Heart left ventricle (tissue), 16 donors: ENCODE results near the gene OSBPL7. TPM values are rescaled to one million over a fixed set of nuclear protein-coding genes. Genes with fewer than 3 reads are reported as not detected.

Experiments
- ATAC-seq, 4 donors: fragments of 200-7000 bp; cut with Tn5 transposase; one replicate each; pipeline ENCODE4 v1.9.1; 2020 to 2022; ENCODE audit warnings: moderate library complexity in 4 of 4, mild to moderate bottlenecking in 3 of 4, moderate number of reproducible peaks in 1 of 4
- DNase-seq, 5 donors: peaks; one replicate each; pipeline ENCODE4 v3.0.0-alpha.2; 2020
- H3K27ac ChIP-seq, 12 donors: fragments of 200-600 bp; sonication (generic) in 4 of 12; one replicate each; pipeline versions ENCODE4 v1.5.0 to v1.8.0; 2016 to 2022; ENCODE audit warnings: mild to moderate bottlenecking in 2 of 12
- H3K27me3 ChIP-seq, 9 donors: fragments of 200-600 bp; sonication (generic) in 2 of 9; one replicate each; pipeline versions ENCODE4 v1.5.1 to v1.8.0; 2016 to 2022; ENCODE audit warnings: mild to moderate bottlenecking in 3 of 9
- H3K36me3 ChIP-seq, 9 donors: fragments of 200-600 bp; sonication (generic) in 2 of 9; one replicate each; pipeline versions ENCODE4 v1.5.0 to v1.8.0; 2018 to 2022; ENCODE audit warnings: mild to moderate bottlenecking in 2 of 9
- H3K4me1 ChIP-seq, 12 donors: fragments of 200-600 bp; sonication (generic) in 4 of 12; one replicate each; pipeline versions ENCODE4 v1.5.0 to v1.8.0; 2016 to 2022; ENCODE audit warnings: mild to moderate bottlenecking in 3 of 12
- H3K4me3 ChIP-seq, 12 donors: fragments of 200-600 bp; sonication (generic) in 4 of 12; one replicate each; pipeline versions ENCODE4 v1.5.0 to v1.8.0; 2017 to 2022; ENCODE audit warnings: mild to moderate bottlenecking in 9 of 12, moderate library complexity in 4 of 12
- H3K9me3 ChIP-seq, 12 donors: fragments of 200-600 bp; sonication (generic) in 4 of 12; one replicate each; pipeline versions ENCODE4 v1.5.0 to v1.8.0; 2016 to 2022; ENCODE audit warnings: mild to moderate bottlenecking in 1 of 12
- POLR2A ChIP-seq, 2 donors: fragments of 450-650 bp; IDR thresholded peaks; one replicate each; pipeline ENCODE4 v1.6.1; 2017; ENCODE audit warnings: antibody characterized with exemption in 2 of 2, mild to moderate bottlenecking in 2 of 2, moderate library complexity in 2 of 2
- WGBS, 4 donors: extraction: QIAGEN DNeasy Blood & Tissue Kit in 2 of 4; methylation state at CpG; one replicate each; pipeline versions ENCODE4 v1.1.5 to v1.1.7; 2013 to 2018; 5-methylcytosine and 5-hydroxymethylcytosine counted together
- intact Hi-C, 10 donors: fragments of 100-400 bp; cut with DNase I; formaldehyde crosslinking; loops; one replicate each; pipeline versions ENCODE4 v1.11.1 to v1.14.2; 2022
- polyA plus RNA-seq, 2 donors: library from polyadenylated mRNA; stranded (reverse); fragments of 200-250 nt; gene quantifications; one replicate each; pipeline ENCODE4 v1.2.3, GENCODE V29; 2013
- total RNA-seq, 9 donors: library from RNA; depleted of rRNA in 2 of 9; stranded (reverse); fragments of >200 nt in 2 of 9; fragmentation: NEBNext Ultra II Directional in 3 of 9; extraction: Animal tissue kit (Norgen Biotek cat#: 25700) in 3 of 9; gene quantifications; one replicate each; pipeline versions ENCODE4 v1.1.0 to v1.2.4, GENCODE V29; 2016 to 2023
- TF ChIP-seq, protein P1 (sequence below), 12 donors: fragments of 200-600 bp; sonication (generic) in 4 of 12; IDR thresholded peaks; one replicate each; pipeline versions ENCODE4 v1.5.0 to v1.8.0; 2018 to 2022; ENCODE audit warnings: antibody characterized with exemption in 12 of 12, mild to moderate bottlenecking in 5 of 12
- donor health status: ischemic (EF 13 %, LVEDD 7.1; RV severe dilation, severe dysfunction).
- donor health status: healthy with polysubstance abuse.
- donor health status: DM: no; HTN: yes; CAD: no.
- donor health status: DM: no; HTN: no; CAD: no.
- donor health status: ischemic (EF 25% LVEDD 6.9; RV normal size, moderate dysfunction).
- donor health status: ischemic (EF 25% LVEDD 5.7; RV mildly dilated, moderate dysfunction).
- donor health status: healthy.
- donor health status: DM: yes; HTN: yes; CAD: no.
- donor health status: ischemic (EF 35%, LVEDD 5.7; RV mildly dilated, moderate dysfunction).
- donor health status: nonischemic (EF 11% LVEDD 7.7; RV severe dilation, severe dysfunction).
- donor health status: DM: yes; HTN: yes; CAD: no.
- donor health status: PGD.
- donor health status: ischemic (EF 29% LVEDD 5.4; RV normal size, mild dysfunction).
- donor health status: nonischemic (EF 23%, LVEDD 6.1; RV moderate dilation, normal function).

The OSBPL7 gene
- total and polyA plus RNA-seq, 11 donors = 1.5 to 7.4 (median 5.2) TPM

- intact Hi-C loops = no loop called here
- TF ChIP-seq, protein P1, sequence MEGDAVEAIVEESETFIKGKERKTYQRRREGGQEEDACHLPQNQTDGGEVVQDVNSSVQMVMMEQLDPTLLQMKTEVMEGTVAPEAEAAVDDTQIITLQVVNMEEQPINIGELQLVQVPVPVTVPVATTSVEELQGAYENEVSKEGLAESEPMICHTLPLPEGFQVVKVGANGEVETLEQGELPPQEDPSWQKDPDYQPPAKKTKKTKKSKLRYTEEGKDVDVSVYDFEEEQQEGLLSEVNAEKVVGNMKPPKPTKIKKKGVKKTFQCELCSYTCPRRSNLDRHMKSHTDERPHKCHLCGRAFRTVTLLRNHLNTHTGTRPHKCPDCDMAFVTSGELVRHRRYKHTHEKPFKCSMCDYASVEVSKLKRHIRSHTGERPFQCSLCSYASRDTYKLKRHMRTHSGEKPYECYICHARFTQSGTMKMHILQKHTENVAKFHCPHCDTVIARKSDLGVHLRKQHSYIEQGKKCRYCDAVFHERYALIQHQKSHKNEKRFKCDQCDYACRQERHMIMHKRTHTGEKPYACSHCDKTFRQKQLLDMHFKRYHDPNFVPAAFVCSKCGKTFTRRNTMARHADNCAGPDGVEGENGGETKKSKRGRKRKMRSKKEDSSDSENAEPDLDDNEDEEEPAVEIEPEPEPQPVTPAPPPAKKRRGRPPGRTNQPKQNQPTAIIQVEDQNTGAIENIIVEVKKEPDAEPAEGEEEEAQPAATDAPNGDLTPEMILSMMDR (IDR thresholded peaks at IDR 0.05) = no peak
- no peak for TF ChIP-seq POLR2A (IDR thresholded peaks at IDR 0.05)
- WGBS, 4 donors = 92 to 100% (median 95%) methylated on average over 6 to 21 of the region's 21 CpGs
- Histone ChIP-seq H3K27ac (no peak overlapping the region), H3K27me3 (no peaks in the 10 kb centered on the region), H3K4me1 (peaks cover 0 to 13% (median 9%) of the 10 kb centered on the region in 12 donors), H3K4me3 (no peak overlapping the region), H3K36me3 (peaks cover 0 to 84% (median 67%) of the 10 kb centered on the region in 9 donors), H3K9me3 (no peaks in the 10 kb centered on the region)
- ATAC-seq (no peak), DNase-seq (peak in 2 of 5 donors; percentile 18 to 39)
Measured at GRCh38 chr17:47816111-47816735, 5.4 kb downstream of the OSBPL7 start.

DNA sequence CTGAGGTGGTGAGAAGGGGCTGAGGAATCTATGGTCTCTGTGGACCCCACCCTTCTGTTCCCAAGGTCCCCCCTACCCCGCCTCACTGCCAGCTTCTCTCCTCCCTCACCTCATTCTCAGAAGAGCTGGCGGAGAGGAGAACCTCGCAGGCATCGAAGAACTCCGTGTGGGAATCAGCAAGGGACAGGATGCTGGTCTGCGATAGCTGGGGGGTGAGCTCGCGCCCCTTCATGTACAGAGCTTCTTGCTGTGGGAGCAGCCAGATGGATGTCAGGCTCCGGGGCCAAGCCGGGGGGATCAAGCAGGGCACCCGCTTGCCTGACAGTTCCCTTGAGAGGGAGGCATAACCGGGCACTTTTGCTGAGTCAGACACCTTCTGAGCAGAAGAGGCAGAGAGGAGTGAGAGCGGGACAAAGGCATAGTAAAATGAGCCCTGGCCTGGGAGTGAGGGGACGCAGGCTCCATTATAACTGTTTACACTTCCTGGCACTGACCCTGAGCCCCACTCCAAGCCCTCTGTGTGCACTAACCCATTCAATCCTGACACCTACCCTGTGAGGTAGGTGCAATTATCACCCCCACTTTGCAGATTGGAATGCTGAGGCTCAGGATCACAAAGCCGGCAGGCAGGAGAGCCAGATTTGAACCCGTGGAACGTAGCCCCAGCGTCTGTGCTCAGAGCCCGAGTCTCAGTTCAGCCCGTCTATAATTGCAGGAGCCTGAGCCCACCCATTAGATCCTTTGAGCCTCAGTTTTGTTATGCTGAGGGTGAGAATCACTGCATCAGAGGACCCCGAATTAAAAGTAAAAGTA lies 6.3 kb downstream of the OSBPL7 start:
- H3K27me3 ChIP-seq = no peaks in the 10 kb centered on the region
- TF ChIP-seq, protein P1 (IDR thresholded peaks at IDR 0.05) = no peak
- TF ChIP-seq POLR2A (IDR thresholded peaks at IDR 0.05) = no peak
- intact Hi-C loops = no loop called here
- H3K4me1 ChIP-seq = peaks cover 0 to 6% (median under 1%) of the 10 kb centered on the region in 12 donors
- no peak overlapping the region for H3K4me3 ChIP-seq
- ATAC-seq (no peak), DNase-seq (peak in 1 of 5 donors; percentile 6)
- H3K27ac ChIP-seq = no peak overlapping the region
- 91 to 97% (median 95%) methylated on average over 18 to 21 of the region's 21 CpGs for WGBS, 4 donors
- no peaks in the 10 kb centered on the region for H3K9me3 ChIP-seq
- H3K36me3 ChIP-seq = peaks cover 0 to 92% (median 67%) of the 10 kb centered on the region in 9 donors

DNA sequence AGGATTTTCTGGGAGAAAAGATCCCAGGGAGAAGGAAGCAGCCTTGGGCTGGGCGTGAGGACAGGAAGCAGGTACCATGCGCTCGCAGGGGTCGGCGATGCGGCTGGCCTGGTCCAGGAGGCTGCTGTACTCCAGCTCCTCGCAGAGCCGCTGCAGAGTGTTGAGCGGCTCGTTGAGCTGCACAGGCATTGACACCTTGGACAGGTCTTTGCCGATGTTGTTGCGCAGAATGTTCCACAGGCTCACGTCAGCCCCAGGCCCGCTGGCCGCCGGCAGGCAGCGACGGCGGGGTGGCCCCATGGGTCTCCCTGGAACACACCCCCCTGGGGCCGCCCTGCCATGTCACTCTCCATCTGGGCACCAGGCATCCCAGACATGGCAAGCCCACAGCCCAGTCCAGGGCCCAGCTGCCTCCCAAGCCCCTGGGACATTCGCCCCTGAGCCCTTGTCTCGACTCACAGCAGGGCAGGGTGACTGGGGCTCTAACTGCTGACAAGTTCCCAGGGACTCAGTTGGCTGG lies 8.0 kb downstream of the OSBPL7 start:
- intact Hi-C loops = no loop called here

More for the DNA sequence above, 8.0 kb downstream of the OSBPL7 start:
- Histone ChIP-seq H3K27ac (no peak overlapping the region), H3K27me3 (no peaks in the 10 kb centered on the region), H3K9me3 (no peaks in the 10 kb centered on the region), H3K4me3 (no peak overlapping the region), H3K4me1 (peaks cover 0 to 4% (median 0%) of the 10 kb centered on the region in 12 donors), H3K36me3 (peaks cover 0 to 99% (median 78%) of the 10 kb centered on the region in 9 donors)
- no peak for ATAC-seq
- no peak for TF ChIP-seq POLR2A (IDR thresholded peaks at IDR 0.05)
- TF ChIP-seq, protein P1 (IDR thresholded peaks at IDR 0.05) = no peak
- no peak for DNase-seq
- WGBS, 4 donors = 96 to 98% (median 96%) methylated on average over 12 to 22 of the region's 22 CpGs
